ENCODE results near the gene SLC12A5. TPM values are rescaled to one million over a fixed set of nuclear protein-coding genes. Genes with fewer than 3 reads are reported as not detected.
"Not testable (repeated sequence)": the region's sequence is repeated elsewhere in the genome, so short reads cannot be mapped to it uniquely, and the experiment has no call there.

The SLC12A5 gene
- total RNA-seq, 1 experiment from 2014 or later, result not detected

DNA sequence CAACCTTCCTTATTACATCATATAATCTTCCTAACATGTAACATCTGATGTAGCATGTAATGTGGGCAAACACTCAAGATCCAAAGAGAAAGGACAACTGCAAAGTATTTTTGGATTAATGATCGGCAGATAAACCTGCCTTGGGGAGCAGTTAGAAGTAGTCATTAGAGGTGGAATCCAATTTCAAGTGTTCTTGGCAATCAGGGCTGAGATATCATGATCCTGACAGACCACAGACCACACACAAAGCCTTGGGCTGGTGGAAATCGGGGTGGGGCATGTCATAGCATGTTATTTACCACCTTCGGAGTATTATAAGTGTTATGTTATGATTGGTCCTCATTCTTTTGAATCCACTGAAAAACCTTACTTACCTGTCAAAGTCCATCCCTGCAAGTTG is 44.4 kb downstream of the SLC12A5 start:
- no peak for DNase-seq (ENCODE audit: extremely low read depth, low read depth)

DNA sequence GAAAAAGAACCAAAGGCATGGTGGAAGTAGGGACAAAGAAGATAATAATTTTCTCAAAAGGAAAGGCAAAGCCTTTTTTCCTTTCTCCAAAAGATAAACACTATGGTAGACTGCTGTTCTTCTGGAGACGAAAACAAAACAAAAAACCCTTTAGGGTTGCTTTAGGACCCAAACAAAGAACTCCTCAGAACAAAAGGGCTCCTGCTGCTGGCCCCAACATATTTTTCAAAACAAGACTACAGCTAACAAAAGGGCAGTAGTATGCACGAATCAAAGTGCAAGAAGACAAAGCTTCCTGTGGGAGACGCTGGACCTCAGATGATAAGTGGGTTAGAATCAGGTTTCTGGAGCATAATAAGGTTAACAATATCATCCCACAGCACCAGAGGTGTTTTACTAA is 45.0 kb downstream of the SLC12A5 start:
- no peak for DNase-seq (ENCODE audit: extremely low read depth, low read depth)

DNA sequence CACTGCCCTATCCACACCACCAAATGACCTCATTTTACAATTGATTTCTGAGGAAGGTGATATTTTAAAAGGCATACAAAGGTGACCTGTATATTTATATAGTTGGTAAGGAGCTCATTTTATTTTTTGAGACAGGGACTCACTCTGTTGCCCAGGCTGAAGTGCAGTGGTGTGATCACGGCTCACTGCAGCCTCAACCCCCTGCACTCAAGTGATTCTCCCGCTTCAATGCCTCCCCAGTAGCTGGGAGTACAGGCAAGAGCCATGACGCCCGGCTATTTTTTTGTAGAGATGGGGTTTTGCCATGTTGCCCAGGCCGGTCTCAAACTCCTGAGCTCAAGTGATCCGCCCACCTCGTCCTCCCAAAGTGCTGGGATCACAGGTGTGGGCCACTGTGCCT is 47.8 kb downstream of the SLC12A5 start:
- DNase-seq (ENCODE audit: extremely low read depth, low read depth), result no peak

DNA sequence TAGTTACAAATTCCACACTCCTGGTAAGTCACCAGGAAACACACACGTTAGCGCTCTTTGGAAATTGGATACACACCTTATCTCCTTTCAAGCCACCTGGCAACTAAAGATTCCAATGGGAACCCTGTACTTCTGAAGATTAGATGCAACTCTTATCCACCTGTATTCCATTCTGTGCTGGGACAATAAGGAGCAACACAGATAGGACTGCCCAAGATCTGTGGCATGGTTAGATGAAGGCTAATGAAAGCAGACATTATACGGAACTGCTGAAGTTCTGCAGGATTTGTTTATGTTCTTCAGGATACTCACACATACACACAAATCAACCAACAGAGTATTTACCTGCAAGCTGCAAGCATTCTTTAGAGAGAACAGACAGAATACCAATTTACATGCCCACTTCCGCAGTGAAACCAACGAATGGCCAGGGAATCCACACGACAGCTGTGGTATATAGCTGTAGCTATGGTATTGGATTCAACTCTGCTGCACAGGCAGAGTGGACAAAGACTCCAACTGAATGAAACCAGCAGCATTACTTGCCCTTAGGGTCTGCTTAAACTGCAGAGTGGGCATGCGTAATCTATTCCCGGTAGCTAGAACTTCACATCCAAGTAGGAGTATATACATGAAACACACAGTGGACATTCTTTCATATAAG is 48.8 kb downstream of the SLC12A5 start:
- no peak for DNase-seq (ENCODE audit: extremely low read depth, low read depth)

DNA sequence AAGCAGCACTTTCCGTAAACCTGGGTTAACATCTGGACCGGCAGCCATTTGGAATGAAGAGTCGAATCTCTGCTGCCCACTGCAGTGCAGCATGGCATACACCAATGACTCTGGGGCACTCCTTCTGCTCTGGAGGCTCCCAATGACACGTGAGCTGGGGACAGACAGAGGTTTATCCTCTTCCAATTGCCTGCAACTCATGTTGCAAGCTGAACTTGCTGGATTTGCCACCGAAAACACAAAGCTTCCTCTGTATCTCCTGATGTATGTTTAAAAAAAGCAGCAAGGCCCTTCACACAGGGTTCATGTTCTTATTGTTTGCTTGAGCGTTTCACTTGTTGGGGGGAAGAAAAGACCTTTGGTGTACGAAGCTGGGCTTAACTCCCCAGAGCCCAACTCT is 49.9 kb downstream of the SLC12A5 start:
- DNase-seq (ENCODE audit: extremely low read depth, low read depth), result no peak

DNA sequence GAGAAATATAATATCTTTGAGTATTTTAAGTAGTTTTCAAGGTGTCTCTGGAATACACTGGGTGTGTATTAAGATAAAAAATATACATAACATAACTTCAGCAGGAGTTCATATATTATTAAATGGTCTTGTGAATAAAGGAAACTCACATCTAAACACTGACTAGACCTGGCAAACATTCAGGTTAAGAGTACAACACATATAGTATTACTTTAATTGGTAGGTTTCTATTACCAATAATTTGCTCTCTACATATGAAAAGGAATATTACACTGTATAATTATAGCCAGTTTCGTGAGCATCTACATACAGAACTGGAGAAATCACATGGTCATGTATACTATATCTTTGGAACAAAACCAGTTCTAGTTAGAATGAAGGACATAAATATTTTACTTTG is 52.1 kb downstream of the SLC12A5 start:
- DNase-seq (ENCODE audit: extremely low read depth, low read depth), result no peak

DNA sequence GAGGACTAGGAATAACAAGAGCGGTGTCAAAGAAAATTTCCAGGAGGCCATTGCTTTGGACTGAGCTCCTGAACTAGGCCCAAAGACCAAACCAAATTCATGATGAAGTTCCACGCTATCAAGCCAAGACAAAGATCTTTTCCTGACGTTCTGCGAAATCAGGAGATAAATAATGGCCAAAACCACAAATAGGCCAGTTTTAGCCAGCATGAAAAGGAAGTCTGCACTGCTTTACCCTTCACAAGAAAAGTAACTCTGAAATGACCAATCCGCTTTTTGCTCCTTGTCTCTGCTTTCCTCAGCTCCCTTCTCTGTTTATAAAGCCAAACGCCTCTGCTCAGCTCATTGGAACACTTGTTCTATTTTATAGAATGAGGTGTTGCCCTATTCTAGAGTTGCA is 54.1 kb downstream of the SLC12A5 start:
- DNase-seq (ENCODE audit: extremely low read depth, low read depth), result no peak

DNA sequence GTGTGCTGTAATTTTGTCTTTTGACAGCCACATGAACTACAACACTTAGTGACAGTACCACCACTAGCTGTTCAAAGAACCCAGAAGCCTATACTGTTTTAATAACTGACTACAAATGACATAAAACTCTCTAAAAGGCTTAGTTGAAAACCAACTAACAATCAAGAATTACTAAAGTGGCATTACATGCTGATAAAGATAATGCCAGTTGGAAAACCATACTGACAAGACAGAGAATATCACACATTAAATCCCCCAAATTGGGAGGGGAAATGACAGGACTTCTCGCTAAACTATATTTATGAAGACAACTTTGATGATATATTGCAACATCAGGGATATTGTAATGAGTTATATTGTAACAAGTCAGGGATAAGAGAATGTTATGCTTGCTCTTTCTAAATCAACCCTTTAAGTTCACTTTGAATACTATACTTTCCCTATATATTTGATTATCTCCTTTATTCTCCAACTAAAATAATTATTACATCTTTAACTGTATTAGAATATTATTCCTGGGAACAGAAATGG is 54.6 kb downstream of the SLC12A5 start:
- DNase-seq (ENCODE audit: extremely low read depth, low read depth), result no peak

DNA sequence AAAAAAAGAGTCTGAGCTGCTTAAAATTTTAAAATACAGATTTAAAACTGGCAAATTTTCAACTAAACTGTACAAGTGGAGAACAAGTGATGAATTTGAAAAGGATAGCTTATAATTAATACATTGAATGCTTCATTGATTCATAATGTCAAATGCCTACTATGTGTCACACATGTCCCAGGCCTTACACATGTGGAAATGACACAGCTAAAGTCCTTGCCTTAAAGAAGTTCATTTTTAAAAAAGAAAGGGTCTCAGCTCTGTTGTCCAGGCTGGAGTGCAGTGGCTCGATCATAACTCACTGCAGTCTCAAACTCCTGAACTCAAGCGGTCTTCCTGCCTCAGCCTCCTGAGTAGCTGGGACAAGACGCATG is 55.8 kb downstream of the SLC12A5 start:
- no peak for DNase-seq (ENCODE audit: extremely low read depth, low read depth)

DNA sequence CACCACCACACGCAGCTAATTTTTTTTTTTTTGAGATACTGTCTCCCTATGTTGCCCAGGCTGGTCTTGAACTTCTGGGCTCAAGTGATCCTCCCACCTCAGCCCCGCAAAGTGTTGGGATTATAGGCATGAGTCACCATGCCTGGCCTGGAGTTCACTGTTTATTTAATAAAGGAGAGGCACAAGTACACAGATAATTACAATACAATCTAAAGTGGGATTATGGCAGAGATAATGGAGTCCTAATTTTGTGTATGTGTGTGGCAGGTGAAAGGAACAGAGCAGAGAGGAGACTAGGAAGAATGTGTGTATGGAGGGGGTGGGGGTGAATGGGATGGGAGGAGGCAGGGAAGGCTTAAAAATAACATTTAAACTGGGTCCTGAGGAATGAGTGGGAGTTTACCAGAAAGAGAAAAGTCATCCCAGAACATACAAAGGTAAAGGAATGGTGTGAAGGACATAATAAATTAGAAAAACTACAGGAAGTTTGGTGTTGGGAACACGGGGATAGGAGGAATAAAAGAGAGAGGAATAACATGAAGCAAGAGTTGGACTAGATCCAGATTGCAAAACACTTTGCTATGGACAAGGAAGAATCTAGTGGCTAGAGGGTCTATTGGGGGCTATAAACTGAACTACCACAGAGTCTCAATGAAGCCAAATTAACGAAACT is 56.3 kb downstream of the SLC12A5 start:
- DNase-seq (ENCODE audit: extremely low read depth, low read depth), result no peak

DNA sequence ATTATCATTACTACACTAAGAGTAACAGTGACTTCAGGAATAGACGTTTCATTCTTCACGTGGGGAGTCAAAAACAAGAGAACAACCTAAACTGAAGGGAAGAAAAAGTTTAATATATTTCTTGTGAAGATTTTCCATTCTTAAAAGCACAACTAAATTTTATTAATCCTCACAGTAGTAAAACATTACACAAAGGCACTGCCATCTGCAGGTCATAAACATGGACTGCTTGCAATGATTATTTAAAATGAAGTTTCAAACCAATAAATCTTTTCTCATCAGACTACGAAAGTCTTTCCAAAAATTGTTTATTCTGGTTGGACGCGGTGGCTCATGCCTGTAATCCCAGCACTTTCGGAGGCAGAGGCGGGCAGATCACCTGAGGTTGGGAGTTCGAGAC is 58.1 kb downstream of the SLC12A5 start:
- DNase-seq (ENCODE audit: extremely low read depth, low read depth), result no peak

DNA sequence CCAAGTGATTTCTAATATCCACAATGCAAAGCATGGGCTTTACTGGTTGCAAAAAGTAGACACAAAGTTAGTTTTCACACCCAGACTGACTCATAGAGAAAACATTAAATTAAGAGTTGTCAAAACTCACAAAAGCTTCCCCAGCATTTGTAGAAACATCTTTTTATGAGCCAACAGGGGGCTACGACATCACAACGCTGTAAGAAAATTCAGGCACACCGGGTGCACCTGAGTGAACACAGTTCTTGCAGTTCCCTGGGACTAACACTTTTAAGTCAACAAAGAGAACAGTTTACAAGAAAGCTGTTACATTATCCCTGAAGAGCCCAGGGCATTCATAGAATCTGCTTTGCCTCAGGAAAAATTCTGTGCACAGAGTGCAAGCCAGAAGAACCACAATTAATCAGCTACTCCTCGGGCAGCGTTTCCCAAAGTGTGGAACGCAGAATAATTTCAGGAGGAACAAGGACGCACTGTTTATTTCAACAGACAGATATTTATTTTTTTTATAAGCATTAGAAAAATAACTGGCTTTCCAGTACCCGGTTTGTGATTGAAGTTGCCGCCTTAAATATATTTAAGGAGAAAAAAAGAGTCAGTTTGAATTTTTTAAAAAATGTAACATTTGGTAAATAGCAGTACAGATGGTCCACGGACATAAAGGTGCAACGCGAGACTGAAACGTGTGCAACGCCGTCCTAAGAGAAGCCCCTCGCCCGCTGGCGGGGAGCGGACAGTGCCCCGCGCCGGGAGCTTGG is 59.6 kb downstream of the SLC12A5 start:
- no peak for DNase-seq (ENCODE audit: extremely low read depth, low read depth)

DNA sequence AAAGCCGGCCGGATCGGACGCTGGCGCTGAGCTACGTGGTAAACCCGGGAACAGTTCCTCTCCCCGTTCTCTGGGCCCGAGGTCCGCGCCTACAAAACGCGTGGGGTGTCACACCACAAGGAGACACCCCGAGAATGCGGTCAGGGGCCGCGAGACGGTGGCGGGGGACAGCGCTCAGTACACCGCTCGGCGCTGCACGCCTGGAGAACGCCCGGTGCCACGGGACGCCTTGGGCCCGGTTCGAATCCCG is 60.1 kb downstream of the SLC12A5 start:
- DNase-seq (ENCODE audit: extremely low read depth, low read depth), result no peak

DNA sequence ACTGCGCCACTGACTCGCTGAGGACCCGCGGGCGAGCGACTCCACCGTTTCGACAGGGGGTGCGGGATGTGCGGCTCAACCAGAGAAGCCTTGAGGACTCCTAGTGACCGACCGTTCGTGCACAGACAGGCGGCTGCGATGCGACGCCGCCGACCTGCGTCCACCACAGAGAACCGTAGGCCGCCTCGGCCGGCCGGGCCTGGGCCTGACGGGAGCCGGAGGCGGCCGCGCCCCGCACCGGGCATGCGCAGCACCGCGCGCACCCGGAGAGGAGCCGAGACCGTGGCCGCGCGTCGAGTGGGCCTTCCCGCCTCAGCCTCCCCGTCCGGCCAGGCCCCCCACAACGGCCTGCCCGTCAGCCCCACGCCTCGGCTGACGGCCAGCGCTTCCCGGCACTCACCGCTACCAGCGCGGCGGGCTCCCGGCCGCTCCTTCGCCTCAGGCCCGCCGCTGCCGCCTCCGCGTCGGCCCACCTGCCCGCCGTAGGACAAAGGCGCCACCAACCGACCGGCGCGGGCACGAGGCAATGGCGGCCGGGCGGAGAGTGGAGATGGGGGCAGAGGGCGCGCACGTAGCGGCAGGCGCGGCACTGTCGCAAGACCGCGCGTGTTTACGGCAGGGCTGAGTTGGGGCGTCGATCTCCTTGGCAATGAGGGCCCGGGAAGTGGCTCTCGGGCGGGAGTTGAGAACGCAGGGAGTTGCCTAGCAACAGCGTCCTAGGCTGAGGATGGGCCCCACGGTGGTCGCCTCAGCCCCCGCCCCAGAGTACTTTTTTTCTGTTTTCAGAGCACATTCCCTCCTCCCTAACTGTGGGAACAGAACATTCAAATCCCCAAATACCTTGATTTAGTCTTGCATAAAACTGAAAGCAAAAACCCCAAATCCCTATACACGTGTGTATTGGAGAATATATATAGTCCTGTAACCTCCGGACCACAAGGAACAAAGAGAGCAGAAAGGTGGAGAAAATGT is 60.7 kb downstream of the SLC12A5 start, which contains the start of gene NCOA5:
Gene NCOA5, minus strand, starts transcription at position 546 of the 972 bp plus-strand sequence. CDS start 10,538 bp downstream, outside the sequence.
- peak; percentile 94 for DNase-seq (ENCODE audit: extremely low read depth, low read depth)

DNA sequence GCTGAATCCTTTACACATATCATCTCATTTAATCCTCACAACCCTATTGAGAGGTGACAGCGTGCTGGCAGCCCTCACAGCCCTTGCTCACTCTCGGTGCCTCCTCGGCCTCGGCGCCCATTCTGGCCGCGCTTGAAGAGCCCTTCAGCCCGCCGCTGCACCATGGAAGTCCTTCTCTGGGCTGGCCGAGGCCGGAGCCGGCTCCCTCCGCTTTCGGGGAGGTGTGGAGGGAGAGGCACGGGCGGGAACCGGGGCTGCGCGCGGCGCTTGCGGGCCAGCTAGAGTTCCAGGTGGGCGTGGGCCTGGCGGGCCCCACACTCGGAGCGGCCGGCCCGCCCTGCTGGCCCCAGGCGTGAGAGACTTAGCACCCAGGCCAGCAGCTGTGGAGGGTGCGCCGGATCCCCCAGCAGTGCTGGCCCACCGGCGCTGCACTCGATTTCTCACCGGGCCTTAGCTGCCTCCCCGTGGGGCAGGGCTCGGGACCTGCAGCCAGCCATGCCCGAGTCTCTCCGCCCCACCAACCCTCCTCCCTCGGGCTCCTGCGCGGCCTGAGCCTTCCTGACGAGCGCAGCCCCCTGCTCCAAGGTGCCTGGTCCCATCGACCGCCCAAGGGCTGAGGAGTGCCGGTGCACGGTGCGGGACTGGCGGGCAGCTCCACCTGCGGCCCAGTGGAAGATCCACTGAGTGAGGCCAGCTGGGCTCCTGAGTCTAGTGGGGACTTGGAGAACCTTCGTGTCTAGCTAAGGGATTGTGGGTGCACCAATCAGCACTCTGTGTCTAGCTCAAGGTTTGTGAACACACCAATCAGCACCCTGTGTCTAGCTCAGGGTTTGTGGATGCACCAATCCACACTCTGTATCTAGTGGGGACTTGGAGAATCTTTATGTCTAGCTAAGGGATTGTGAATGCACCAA is 62.9 kb downstream of the SLC12A5 start:
- not testable (repeated sequence) for DNase-seq (ENCODE audit: extremely low read depth, low read depth)

DNA sequence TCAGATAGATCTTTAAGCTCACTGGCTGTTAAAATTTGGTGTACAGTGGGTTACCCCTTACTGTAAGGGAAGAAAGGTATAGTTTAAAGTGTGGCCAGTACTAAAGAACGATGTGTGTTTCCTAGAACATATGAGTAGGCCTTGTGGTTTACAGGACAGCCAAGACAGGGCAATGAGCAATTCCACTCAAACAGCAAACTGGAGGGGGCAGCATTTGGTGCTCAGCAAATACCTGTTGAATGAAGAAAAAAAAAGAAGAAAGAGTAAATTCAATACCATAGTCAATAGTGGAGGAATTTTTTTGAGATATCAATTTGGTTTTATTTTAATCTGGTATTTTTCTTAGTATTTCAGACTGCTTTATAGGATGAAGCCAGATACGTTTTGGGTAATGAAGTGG is 64.5 kb downstream of the SLC12A5 start:
- DNase-seq (ENCODE audit: extremely low read depth, low read depth), result no peak

DNA sequence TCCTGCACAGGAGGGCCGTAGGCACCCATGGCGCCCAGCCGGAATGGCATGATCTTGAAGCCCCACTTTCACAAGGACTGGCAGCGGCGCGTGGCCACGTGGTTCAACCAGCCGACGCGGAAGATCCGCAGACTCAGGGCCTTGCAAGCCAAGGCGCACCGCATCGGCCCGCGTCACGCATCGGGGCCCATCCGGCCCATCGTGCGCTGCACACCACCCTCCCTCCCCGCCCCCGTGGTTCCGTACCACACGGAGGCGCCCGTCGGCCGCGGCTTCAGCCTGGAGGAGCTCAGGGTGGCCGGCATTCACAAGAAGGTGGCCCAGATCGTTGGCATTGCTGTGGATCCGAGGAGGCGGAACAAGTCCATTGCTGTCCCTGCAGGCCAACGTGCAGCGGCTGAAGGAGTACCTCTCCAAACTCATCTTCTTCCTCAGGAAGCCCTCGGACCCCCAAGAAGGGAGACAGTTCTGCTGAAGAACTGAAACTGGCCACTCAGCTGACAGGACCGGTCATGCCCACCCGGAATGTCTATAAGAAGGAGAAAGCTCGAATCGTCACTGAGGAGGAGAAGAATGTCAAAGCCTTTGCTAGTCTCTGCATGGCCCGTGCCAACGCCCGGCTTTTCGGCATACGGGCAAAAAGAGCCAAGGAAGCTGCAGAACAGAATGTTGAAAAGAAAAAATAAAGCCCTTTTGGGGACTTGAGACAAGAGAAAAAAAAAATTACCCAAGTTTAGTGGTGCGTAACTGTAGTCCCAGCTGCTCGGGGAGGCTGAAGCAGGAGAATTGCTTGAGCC is 70.7 kb downstream of the SLC12A5 start:
- no peak for DNase-seq (ENCODE audit: extremely low read depth, low read depth)

DNA sequence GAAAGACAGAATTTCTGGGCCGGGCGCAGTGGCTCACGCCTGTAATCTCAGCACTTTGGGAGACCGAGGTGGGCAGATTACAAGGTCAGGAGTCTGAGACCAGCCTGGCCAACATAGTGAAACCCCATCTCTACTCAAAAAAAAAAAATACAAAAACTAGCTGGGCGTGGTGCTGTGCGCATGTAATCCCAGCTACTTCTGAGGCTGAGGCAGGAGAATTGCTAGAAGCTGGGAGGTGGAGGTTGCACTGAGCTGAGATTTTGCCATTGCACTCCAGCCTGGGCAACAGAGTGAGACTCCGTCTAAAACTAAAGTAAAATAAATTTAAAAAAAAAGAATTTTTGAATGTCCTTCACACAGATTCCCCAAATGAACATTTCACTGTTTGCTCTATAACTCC is 71.4 kb downstream of the SLC12A5 start:
- not testable (repeated sequence) for DNase-seq (ENCODE audit: extremely low read depth, low read depth)

DNA sequence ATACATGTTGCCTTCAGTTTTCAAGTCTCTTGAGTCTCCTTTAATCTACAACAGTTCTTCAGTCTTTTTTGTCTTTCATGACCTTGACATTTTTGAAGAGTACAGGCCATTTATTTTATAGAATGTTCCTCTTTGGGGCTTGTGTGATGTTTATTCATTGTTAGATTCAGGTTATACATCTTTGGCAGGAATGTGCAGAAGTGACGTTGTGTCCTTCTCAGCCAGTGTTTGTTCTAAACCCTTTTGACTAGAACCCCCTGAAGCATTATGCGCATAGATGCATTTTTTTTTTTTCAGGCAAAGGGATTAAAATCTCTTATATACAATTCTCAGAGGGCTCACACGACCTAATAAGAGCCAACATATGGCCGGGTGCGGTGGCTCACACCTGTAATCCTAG is 72.0 kb downstream of the SLC12A5 start:
- no peak for DNase-seq (ENCODE audit: extremely low read depth, low read depth)

Data from NCI-H460 (cell line).